Left ventricle myocardium inferior (tissue), 1 donor: ENCODE data around the gene WDCP. TPM values are rescaled to one million over a fixed set of nuclear protein-coding genes. Genes with fewer than 3 reads are reported as not detected.
A peak's percentile ranks its signal among the peaks of the same experiment; 100 is the strongest.

ENCODE experiments used
- DNase-seq: peaks from one replicate; pipeline ENCODE4 v3.0.0-alpha.2; 2020
- H3K27ac ChIP-seq: fragments of 200-600 bp; replicated peaks from 2 replicates; pipeline ENCODE4 v1.8.0; 2021
- H3K27me3 ChIP-seq: fragments of 200-600 bp; 2 replicates; pipeline ENCODE4 v1.8.0; 2021; ENCODE audit warnings: low read depth
- H3K36me3 ChIP-seq: fragments of 200-600 bp; 2 replicates; pipeline ENCODE4 v1.8.0; 2021
- H3K4me1 ChIP-seq: fragments of 200-600 bp; 2 replicates; pipeline ENCODE4 v1.8.0; 2021
- H3K4me3 ChIP-seq: fragments of 200-600 bp; 2 replicates; pipeline ENCODE4 v1.8.0; 2021; ENCODE audit warnings: mild to moderate bottlenecking, moderate library complexity
- H3K9me3 ChIP-seq: fragments of 200-600 bp; replicated peaks from 2 replicates; pipeline ENCODE4 v1.8.0; 2021
- CTCF ChIP-seq: fragments of 200-600 bp; IDR thresholded peaks from 2 replicates; pipeline ENCODE4 v1.8.0; 2021; ENCODE audit warnings: antibody characterized with exemption, mild to moderate bottlenecking, borderline replicate concordance
- intact Hi-C: fragments of 100-400 bp; cut with micrococcal nuclease; formaldehyde crosslinking; loops from one replicate; pipeline ENCODE4 v1.11.0; 2022
- total RNA-seq: library from RNA; stranded (reverse); fragmentation: NEBNext Ultra II Directional; extraction: Animal tissue kit (Norgen Biotek cat#: 25700); gene quantifications from one replicate; pipeline ENCODE4 v1.2.1, GENCODE V29; 2021
- donor health status: DM: no; HTN: yes; CAD: no; lungs with severe emphysema.

The WDCP gene
- total RNA-seq, 1 donor from 2014 or later, result 8.6 TPM

GRCh38 chr2:24085200-24085489, 38.0 kb upstream of the WDCP start:
- H3K9me3 ChIP-seq, result no peaks in the 10 kb centered on the region
- DNase-seq, result no peak
- peaks cover 30% of the 10 kb centered on the region for H3K4me1 ChIP-seq
- no peaks in the 10 kb centered on the region for H3K27me3 ChIP-seq
- peak overlapping the region; percentile 85 for H3K4me3 ChIP-seq
- intact Hi-C loops, result no loop called here
- peaks cover 24% of the 10 kb centered on the region for H3K36me3 ChIP-seq
- no peak for TF ChIP-seq CTCF
- H3K27ac ChIP-seq, result peak overlapping the region; percentile 98

- Histone ChIP-seq H3K27ac (peak within 1 kb of the TSS; percentile 98), H3K9me3 (no peaks in the 10 kb centered on the region), H3K36me3 (peaks cover 30% of the 10 kb centered on the region), H3K4me1 (peaks cover 30% of the 10 kb centered on the region), H3K4me3 (peak within 1 kb of the TSS; percentile 85), H3K27me3 (no peaks in the 10 kb centered on the region)
- intact Hi-C loops, result no loop called here
- DNase-seq, result peak; percentile 90
- peak; percentile 98 for TF ChIP-seq CTCF
Observed at GRCh38 chr2:24084386-24085199, 37.4 kb upstream of the WDCP start, which contains the start of gene TP53I3. Gene TP53I3 (minus strand): TSS chr2:24084834. CDS start chr2:24084326, 508 bp downstream.

- no peaks in the 10 kb centered on the region for H3K9me3 ChIP-seq
- intact Hi-C loops, result no loop called here
- peaks cover 33% of the 10 kb centered on the region for H3K36me3 ChIP-seq
Observed at GRCh38 chr2:24083567-24084385, 36.6 kb upstream of the WDCP start.

GRCh38 chr2:24082787-24083566, 35.8 kb upstream of the WDCP start:
- H3K27ac ChIP-seq, result peak overlapping the region; percentile 98
- H3K27me3 ChIP-seq, result no peaks in the 10 kb centered on the region
- TF ChIP-seq CTCF, result no peak
- H3K36me3 ChIP-seq, result peaks cover 33% of the 10 kb centered on the region
- intact Hi-C loops, result no loop called here
- H3K9me3 ChIP-seq, result no peaks in the 10 kb centered on the region
- peak overlapping the region; percentile 85 for H3K4me3 ChIP-seq
- peaks cover 30% of the 10 kb centered on the region for H3K4me1 ChIP-seq
- DNase-seq, result no peak

More at GRCh38 chr2:24083567-24084385, 36.6 kb upstream of the WDCP start:
- Histone ChIP-seq H3K4me3 (peak overlapping the region; percentile 85), H3K27me3 (no peaks in the 10 kb centered on the region), H3K4me1 (peaks cover 30% of the 10 kb centered on the region), H3K27ac (peak overlapping the region; percentile 98)
- TF ChIP-seq CTCF, result no peak
- peak; percentile 74 for DNase-seq

GRCh38 chr2:24080701-24081100, 33.5 kb upstream of the WDCP start:
- intact Hi-C loops, result no loop called here
- DNase-seq, result no peak

More at GRCh38 chr2:24080701-24081100, 33.5 kb upstream of the WDCP start:
- Histone ChIP-seq H3K4me3 (no peak overlapping the region), H3K4me1 (peaks cover 50% of the 10 kb centered on the region), H3K9me3 (no peaks in the 10 kb centered on the region), H3K36me3 (peaks cover 33% of the 10 kb centered on the region), H3K27me3 (no peaks in the 10 kb centered on the region), H3K27ac (no peak overlapping the region)
- no peak for TF ChIP-seq CTCF
